NCI-H345 treated with DMSO at 0.1 percent for 48 hours (cell line): ENCODE data around the gene HLA-DOA.

Experiments used
- DNase-seq: peaks from one replicate; lab custom pipeline; 2025; ENCODE audit not compliant: unreplicated experiment; lab: John Stamatoyannopoulos, UW

HLA-DOA gene

GRCh38 chr6:33008944-33009861 lies at the start of gene HLA-DOA:
Gene HLA-DOA, minus strand, starts transcription at chr6:33009591.
- no peak for DNase-seq

GRCh38 chr6:33057222-33058150 lies 48.1 kb upstream of the HLA-DOA start:
- DNase-seq, result no peak

GRCh38 chr6:33053230-33053629 lies 43.8 kb upstream of the HLA-DOA start:
- DNase-seq, result no peak

- no peak for DNase-seq
Observed at GRCh38 chr6:33052627-33053026, 43.2 kb upstream of the HLA-DOA start.

GRCh38 chr6:33050014-33050810 lies 40.8 kb upstream of the HLA-DOA start:
- DNase-seq, result no peak

GRCh38 chr6:33049323-33050013 lies 40.1 kb upstream of the HLA-DOA start:
- DNase-seq, result no peak

GRCh38 chr6:33040157-33040556 lies 30.8 kb upstream of the HLA-DOA start:
- DNase-seq, result no peak

- DNase-seq, result no peak
Observed at GRCh38 chr6:33036535-33036934, 27.1 kb upstream of the HLA-DOA start.

GRCh38 chr6:33034554-33034953 lies 25.2 kb upstream of the HLA-DOA start:
- DNase-seq, result no peak

- DNase-seq, result no peak
Observed at GRCh38 chr6:33030245-33030644, 20.9 kb upstream of the HLA-DOA start.

- DNase-seq, result no peak
Observed at GRCh38 chr6:33029328-33030184, 20.2 kb upstream of the HLA-DOA start.

GRCh38 chr6:33028220-33028849 lies 18.9 kb upstream of the HLA-DOA start:
- no peak for DNase-seq

GRCh38 chr6:33024521-33024920 lies 15.1 kb upstream of the HLA-DOA start:
- DNase-seq, result no peak

GRCh38 chr6:33023536-33023935 lies 14.1 kb upstream of the HLA-DOA start:
- DNase-seq, result no peak

GRCh38 chr6:33021917-33022316 lies 12.5 kb upstream of the HLA-DOA start:
- no peak for DNase-seq

- DNase-seq, result no peak
Observed at GRCh38 chr6:33019372-33019771, 10.0 kb upstream of the HLA-DOA start.

GRCh38 chr6:33018904-33019303 lies 9.5 kb upstream of the HLA-DOA start:
- no peak for DNase-seq

- DNase-seq, result no peak
Observed at GRCh38 chr6:33018418-33018817, 9.0 kb upstream of the HLA-DOA start.
